Subcutaneous adipose tissue (tissue), 4 donors: Measurements from ENCODE around the gene FGF14. TPM values are rescaled to one million over a fixed set of nuclear protein-coding genes. Genes with fewer than 3 reads are reported as not detected.

Experiments
- total RNA-seq, 4 donors: library from RNA; depleted of rRNA; stranded (reverse); fragments of >200 nt; gene quantifications; one replicate each; pipeline ENCODE4 v1.1.0, GENCODE V29; 2016
- TF ChIP-seq, protein P1 (sequence below): fragments of 450-650 bp; IDR thresholded peaks from one replicate; pipeline ENCODE4 v1.5.1; 2016; ENCODE audit warnings: low read depth, mild to moderate bottlenecking, control low read depth, antibody characterized with exemption, moderate library complexity

The FGF14 gene
- total RNA-seq, 4 donors from 2014 or later, result 0.17 to 3.6 (median 0.93) TPM

DNA sequence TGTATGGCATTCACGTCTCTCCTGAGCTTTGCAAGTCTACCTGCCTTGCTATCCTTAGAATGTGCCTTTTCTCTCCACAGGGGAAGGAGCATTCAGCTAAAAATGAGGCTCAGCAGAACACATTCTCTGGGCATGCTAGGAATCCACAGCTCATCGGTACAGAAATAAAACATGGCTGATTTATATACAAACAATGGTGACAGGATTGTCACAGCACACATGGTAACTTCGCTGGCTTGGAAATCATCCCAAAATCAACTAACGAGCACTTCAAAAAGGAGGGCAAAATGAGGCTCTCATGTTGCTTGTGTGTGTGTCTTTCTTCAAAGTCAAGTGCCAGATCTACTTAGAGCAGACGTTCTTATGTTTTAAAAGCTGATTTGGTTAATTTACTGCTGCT lies 373.0 kb downstream of the FGF14 start:
- TF ChIP-seq, protein P1, sequence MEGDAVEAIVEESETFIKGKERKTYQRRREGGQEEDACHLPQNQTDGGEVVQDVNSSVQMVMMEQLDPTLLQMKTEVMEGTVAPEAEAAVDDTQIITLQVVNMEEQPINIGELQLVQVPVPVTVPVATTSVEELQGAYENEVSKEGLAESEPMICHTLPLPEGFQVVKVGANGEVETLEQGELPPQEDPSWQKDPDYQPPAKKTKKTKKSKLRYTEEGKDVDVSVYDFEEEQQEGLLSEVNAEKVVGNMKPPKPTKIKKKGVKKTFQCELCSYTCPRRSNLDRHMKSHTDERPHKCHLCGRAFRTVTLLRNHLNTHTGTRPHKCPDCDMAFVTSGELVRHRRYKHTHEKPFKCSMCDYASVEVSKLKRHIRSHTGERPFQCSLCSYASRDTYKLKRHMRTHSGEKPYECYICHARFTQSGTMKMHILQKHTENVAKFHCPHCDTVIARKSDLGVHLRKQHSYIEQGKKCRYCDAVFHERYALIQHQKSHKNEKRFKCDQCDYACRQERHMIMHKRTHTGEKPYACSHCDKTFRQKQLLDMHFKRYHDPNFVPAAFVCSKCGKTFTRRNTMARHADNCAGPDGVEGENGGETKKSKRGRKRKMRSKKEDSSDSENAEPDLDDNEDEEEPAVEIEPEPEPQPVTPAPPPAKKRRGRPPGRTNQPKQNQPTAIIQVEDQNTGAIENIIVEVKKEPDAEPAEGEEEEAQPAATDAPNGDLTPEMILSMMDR, result no peak

DNA sequence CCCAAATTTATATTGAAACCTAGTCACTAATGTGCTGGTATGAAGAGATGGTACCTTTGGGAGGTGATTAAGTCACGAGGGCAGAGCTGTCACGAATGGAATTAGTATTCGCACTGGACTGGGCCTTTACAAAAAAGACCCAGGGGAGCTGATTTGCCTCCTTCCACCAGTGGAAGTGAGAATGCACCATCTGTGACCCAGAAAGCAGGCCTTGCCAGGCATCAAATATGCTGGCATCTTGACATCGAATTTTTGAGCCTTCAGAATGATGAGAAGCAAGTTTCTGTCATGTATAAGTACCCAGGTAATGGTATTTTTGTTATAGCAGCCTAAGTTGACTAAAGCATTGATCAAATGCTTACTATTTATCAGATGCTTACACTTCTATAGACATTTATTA lies 373.6 kb downstream of the FGF14 start:
- TF ChIP-seq, protein P1, result no peak

DNA sequence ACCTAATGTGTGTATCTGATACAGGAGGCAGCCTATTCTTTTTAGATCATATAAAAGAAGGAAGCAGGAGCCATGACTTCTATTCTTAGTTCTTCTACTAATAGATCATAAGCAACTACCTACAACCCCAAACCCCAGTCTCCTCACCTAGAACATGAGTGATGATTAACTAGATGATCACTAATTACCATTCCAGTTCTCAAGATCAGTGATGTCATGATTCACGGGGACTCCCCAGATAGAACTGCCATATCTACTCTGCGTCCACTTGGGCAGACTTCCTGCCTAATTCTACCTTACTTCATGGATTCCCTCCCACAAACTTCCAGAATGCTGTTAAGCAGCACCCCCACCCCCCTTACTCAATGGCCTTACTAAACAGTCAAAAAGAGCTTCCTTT lies 380.1 kb downstream of the FGF14 start:
- TF ChIP-seq, protein P1, result no peak

DNA sequence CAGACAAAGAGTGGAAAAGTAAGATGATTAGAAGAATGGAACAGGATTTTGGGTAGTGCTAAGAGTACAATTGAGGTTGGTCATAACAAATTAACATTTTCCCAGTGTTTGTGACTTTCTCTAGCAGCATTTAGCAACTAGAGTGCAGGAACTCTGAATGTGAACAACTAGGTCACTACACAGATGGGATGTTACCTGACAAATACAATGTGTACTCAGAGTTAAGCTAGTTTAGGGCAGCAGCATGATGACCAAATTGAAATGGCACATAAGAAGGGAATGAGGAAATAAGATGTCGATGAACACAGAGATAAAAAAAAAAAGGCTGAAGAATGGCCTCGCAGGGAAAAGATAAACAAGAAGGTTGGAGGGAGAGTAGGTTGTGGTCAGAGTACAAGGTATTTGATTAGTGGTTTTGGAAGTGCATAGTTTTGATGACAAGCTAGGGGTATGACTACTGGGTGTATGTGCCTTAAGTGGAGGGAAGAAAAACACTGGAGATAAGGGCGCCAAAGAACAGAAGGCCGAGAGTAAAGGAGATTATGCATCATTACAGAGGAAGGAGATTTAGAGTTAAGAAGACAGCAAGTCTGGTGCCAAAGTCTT lies 381.1 kb downstream of the FGF14 start:
- TF ChIP-seq, protein P1, result no peak

DNA sequence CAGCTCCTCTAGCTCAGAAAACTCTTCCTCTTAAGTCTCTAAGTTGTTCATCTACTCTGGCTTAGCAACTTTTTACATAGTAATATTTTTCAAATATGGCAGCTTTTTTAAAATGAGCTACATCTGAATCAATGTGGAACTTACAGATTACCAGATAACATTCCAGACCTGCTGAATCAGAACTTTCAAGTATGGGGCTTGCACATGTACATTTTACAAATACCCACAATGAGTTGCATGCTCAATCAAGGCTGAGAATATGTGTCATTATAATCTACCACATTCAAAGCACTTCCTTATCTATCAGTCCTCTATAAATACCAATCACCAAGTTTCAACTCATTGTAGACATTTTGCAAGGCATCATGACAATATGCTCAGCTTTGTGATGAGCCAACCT lies 383.1 kb downstream of the FGF14 start:
- TF ChIP-seq, protein P1, result no peak

DNA sequence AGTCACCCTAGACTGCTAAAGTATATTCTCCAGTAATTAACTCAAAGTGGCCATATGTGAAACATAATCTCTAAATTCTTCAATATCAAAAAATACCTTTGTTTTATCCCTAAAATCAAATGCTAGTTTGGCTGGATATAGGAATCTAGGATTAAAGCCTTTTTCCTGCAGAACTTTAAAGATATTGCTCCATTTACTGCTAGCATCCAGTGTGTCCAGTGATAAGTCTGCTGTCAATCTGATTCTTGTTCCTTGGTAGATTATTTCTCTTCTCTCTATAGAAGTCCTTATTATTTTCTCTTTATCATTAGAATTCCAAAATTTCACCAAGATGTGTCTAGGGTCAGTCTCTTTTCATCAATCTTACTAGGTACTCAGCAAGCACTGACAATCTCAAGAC lies 384.6 kb downstream of the FGF14 start:
- TF ChIP-seq, protein P1, result no peak

DNA sequence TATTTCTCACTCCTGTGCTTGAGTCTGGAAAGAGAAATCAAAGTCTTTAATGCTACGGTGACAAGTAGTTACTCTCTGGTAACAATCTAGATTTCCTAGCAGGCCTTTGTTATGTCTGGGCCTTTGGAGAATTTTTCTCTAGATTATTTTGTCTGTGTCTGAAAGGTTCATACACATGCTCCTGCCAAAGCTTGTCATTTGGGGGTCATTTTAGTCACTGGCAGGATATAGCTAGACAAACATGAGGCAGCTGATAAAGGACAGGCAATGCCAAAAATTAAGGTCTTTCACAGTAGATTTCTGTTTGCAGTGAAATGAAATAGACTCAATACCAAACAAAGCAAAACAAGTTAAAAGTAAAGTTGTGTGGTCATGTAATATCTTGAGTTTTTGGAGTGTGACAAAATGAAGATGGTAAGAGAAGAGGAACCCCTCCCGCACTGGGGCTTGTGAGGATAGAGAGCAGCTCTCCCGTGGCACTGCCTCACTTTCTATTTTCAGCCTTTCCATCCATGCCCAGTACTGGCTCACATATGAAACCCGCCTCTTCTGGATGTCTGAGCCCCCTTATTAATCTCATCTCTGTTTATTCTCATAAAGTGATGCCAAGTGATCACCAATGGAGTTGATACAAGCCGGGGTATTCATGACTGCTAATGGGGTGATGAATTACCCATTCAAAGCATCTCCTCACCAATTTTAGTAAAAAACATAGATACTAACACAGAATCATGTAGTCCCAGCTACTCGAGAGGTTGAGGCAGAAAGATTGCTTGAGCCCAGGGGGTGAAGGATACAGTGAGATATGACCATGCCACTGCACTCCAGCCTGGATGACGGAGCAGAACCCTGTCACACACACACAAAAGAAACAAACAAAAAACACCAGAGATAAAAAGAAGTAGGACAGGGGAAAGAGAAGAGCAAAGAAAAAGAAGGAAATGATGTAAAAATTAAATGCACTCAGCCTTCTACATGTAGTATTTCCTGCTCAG lies 389.3 kb downstream of the FGF14 start:
- TF ChIP-seq, protein P1, result no peak
